HG03159 (cell line): ENCODE data around the gene TMEM256.

Experiments used
- ATAC-seq: cut with Tn5 transposase; IDR thresholded peaks from one replicate; pipeline ENCODE4 v1.9.1; 2021; ENCODE audit warnings: mild to moderate bottlenecking, moderate library complexity; ENCODE audit not compliant: unreplicated experiment

Gene TMEM256

DNA sequence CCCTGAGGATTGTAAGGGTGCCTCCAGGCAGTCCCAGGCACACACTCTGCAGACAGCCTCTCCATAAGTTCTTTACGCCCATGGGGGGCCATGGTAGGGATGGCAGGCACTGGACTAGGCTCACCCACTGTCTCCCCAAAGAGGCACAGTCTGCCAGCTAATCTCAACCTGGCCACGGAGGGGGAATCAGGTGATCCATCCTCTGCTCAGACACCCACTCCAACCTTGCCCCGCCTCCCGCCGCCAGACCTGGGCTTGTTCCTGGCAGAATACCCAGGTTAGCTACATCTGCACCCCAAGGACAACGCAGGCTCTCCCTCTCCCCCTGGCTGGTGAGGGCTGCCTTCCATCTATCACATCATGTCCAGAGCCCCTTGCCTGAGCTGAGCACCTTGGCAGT, 5.0 kb upstream of the TMEM256 start:
- ATAC-seq: no peak

DNA sequence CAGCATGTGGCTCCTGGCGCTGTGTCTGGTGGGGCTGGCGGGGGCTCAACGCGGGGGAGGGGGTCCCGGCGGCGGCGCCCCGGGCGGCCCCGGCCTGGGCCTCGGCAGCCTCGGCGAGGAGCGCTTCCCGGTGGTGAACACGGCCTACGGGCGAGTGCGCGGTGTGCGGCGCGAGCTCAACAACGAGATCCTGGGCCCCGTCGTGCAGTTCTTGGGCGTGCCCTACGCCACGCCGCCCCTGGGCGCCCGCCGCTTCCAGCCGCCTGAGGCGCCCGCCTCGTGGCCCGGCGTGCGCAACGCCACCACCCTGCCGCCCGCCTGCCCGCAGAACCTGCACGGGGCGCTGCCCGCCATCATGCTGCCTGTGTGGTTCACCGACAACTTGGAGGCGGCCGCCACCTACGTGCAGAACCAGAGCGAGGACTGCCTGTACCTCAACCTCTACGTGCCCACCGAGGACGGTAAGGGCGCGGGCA, 4.4 kb upstream of the TMEM256 start:
- no peak for ATAC-seq

DNA sequence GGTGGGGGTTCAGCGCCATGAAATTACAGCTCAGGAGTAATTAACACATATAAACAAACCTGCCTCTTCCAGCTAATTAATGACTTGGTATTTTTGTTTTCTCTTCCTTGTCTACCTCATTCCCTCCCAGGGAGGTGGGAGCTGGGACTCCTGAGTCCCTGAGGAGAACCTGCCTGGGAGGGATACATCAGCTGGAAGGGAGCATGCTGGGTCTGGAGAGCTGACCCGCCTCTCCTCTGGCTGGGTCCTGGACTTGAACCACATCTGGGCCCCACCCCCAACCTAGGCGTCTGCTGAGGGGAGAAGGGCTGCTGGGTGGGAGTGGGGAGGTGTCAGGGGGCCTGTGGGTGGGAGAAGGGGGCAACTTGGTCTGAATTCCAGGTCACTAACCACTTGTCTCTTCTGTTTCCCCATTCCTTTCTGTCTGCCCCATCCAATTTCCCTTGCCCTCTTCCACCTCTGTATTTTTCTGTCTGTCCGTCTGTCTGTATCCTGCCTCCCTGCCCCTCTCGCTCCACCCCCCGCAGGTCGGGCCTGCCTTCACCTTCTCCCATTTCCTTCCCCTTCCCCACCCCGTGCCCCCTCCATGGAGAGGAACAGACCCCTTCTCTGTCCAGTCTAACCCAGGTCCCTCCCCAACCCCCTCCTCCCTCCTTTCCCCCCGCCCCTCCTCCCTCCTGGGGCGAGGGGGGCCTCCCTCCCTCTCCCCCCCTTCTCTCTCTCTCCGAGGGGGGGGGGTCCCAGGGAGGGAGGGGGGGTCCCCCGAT, 3.8 kb upstream of the TMEM256 start, which contains the start of gene NLGN2:
NLGN2 (plus strand) TSS at position 361 of the 767 bp plus-strand sequence. CDS start 411 bp downstream, outside the sequence.
- no peak for ATAC-seq

DNA sequence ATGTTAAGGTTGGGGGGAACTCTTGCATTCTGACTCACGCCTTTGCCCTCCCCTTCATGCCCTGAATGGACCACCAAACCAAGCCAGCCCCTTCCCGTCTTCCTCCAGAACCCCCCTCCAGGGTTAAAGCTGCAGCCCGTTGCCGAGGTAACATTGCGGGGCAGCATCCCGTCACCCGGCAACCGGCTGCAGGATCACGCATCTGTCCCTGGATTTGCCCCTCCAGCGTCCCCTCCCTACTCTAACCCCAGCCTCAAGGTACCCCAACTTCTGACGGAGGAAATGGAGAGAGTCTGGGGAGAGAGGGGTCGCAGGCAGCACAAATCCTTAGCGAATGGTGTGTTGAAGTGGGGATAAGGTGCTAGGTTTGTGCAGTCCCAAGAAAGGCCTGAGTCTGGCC, 3.2 kb upstream of the TMEM256 start:
- ATAC-seq: no peak

DNA sequence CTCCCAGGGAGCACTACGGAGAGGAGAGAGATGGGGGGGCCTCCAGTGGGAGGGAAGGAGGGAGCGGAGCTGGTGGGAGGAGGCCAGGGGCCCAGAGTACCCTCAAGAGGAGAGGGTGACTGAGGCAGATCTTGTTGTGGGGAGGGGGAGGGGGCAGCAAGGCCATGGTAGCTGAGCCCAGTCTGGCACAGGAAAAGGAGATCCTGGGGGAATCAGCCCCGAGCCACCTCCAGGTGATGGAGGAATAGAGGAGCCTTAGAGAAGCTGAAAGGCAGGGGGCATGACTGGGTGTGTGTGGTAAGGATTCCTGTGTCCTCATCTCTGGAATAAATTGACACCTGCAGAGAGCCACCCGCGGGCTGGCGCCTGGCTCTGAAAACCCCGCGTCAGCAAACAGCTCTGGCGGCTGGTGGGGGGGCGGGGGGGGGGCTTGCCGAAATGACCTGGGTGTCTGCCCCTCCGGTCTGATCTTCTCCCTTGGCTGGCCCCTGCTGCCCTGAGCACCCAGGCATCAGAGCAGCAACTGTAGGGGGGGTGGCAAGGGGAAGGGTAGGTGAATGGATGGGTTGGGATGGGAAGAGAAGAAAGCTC, 2.4 kb upstream of the TMEM256 start:
- ATAC-seq: no peak

DNA sequence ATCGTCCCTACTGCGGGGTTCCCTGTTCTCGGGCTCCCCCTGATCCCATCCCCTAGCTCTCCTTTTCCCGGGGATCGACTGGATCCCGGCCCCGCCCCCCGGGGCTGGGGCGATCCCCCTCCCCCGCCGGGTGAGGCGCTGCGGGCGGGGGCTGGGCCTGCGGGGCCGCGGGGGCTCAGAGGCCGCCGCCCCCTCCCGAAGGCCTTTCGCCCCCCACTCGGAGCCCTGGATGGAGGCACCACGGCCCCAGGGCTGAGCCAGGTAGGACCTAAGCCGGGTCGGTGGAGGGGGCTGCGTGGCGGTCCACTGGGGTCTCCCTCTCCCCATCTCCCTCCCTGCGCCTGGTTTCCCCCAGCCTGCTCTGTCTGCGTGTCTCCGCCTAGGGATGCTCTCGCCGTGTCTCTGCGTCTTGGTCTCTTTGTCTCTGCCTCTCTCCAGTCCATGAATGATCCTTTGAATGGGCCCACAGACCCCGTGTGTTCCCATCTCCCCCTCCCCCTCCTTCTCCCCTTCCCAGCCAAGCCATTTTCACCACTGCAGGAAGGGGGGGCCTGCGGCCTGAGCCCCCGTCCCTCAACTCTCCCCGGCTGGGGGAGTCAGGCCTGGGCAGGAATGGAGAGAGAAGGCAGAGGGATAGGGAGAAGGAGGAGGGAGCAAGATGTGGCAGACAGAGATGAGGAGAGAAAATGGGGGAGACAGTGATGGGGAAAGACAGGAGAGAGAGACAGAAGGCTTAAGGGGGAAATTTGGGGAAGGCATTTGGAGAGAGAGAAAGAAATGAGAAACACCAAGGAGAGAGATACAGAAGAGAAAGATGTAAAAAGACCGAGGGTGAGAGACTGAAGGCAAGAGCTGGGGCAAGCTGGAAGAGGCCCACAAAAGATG, 1.7 kb upstream of the TMEM256 start:
- ATAC-seq: no peak

DNA sequence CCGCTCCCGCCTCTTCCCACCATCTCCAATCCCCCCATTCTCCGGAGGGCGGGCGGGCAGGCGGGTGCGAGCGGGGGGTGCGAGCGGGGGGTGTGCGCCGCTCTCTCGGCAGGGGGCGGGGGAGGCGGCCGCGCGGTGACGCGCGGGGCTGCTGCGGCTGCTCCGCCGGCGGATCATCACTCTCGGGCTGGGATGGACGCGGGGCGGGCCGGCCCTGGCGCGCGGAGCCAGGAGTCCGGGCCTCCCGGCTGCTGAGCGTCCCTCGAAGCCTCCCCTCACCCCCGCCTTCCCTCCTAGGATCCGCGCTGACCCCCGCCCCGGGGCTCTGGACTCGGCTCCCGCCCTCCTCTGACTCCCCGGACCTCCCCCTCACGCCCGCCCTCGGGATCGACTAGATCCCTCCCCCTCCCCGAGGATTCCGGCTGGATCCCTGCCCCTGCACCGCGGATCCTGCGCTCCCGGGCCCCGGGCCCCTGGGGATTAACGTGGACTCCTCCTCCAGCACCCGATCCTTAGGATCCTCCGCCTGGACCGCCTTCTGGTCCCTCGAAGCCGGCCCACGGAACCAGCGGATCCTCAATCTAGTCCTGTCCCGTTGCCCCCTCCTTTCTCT, 946 bp upstream of the TMEM256 start:
- ATAC-seq: peak; percentile 17

DNA sequence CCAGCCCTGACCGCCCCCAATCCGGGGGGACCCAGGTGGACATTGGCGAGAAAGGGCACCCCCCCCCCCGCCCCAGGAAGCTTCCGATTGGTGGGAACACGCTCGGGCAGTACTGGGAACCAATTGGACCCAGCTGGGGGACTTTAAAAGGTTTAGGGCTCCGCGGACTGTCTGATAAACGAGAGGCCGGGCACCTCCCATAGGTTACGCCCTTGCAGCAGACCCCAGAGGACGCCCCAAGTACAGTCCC, 245 bp downstream of the TMEM256 start:
- no peak for ATAC-seq

DNA sequence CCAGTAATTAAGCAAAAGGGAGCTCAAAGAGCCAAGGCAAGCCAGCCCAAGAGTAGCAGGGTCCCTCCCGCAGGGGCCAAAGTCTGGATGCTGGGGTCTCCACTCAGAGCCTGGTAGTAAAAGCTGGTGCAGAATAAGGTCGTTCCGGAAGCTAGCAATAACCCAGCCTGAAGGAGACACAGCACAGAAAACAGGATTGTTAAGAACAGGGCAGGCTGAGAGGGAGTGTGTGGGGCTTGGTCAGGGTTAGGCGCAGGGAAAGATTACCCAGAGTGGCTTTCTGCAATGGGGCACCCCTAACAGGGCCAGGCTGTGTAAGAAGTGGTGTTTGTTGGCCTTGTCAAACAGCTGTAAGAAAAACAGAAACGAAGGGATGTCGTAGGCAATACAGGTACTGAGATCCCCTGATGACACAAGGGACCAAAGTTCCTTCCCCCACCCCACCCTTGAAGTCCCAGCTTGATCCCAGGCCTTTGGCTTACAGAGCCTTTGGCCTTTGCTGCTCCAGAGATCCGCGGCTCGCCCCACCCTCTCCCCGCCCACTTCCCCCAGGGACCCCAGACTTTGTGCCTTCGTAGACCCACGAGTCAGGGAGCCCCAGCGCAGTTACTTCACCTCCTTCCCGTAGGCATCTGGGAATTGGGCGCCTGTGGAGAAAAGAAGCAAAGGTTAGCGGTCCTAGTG, 712 bp downstream of the TMEM256 start:
- ATAC-seq: no peak

DNA sequence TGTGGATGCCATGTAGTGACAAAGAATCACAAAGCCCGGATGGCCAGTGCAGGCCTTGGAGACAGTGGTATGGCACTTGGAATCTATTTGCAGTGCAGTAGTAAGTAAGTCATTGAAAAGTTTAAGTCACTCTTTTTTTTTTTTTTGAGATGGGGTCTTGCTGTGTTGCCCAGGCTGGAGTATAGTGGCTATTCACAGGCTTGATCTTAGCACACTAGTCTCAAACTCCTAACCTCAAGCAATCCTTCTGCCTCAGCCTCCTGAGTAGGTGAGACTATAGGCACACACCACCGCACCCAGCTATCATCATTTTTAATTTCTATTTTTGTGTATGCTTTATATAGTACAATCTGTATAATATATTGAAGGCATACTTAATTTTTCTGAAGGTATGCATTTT, 5.3 kb downstream of the TMEM256 start:
- ATAC-seq: no peak

DNA sequence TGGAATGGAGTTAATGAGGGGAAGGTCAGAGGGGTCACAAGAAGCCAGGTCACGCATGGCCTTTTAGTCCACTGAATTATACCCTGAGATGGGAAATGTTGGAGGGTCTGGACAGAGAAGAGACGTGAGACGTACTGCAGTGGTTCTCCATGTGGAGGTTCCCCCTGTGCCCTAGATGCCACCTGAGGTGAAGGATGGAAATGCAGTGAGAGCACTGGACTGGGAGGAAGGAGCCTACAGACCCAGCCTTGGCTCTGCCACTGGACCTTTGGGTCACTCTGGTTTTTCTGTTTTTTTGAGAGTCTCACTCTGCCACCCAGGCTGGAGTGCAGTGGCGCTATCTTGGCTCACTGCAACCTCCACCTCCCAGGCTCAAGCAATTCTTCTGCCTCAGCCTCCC, 7.8 kb downstream of the TMEM256 start:
- ATAC-seq: no peak

DNA sequence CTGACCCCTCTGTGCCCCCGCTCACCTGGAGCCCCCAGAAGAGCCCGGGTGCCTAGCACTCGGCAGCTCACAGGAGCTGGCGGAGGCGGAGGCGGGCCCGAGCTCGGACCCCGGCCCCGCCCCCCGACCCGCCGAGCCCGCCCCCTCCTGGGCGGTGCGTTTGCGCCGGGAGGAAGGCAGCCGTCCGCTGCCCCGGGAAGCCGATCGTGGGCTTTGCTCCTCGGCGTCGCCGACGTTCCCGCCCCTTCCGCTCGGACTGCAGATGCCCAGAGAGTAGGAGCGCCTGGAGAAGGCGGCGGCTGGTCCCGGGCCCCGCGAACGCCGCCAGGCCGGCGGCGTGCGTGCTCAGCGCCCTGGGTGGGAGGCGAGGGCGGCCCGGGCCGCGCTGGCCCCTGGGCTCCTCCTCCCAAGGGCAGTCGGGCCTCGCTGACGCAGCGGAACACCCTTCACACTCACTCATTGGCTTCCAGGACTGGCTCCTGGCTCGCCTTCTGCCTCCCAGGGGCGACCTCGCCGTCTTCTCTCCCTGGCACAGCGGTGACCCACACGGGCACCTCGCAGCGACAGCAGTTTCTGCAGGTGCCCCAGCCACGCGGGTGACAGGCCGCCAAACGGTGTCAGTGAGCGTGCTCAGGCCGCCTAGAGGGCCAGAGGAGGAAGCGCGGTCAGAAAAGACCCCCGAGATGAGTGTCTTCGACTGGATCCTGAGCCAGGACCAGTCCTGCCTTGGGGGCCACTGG, 9.3 kb downstream of the TMEM256 start, which contains the start of gene PLSCR3:
PLSCR3 (minus strand) TSS at position 74 of the 740 bp plus-strand sequence. CDS start 415 bp downstream, outside the sequence.
- ATAC-seq: peak; percentile 69

DNA sequence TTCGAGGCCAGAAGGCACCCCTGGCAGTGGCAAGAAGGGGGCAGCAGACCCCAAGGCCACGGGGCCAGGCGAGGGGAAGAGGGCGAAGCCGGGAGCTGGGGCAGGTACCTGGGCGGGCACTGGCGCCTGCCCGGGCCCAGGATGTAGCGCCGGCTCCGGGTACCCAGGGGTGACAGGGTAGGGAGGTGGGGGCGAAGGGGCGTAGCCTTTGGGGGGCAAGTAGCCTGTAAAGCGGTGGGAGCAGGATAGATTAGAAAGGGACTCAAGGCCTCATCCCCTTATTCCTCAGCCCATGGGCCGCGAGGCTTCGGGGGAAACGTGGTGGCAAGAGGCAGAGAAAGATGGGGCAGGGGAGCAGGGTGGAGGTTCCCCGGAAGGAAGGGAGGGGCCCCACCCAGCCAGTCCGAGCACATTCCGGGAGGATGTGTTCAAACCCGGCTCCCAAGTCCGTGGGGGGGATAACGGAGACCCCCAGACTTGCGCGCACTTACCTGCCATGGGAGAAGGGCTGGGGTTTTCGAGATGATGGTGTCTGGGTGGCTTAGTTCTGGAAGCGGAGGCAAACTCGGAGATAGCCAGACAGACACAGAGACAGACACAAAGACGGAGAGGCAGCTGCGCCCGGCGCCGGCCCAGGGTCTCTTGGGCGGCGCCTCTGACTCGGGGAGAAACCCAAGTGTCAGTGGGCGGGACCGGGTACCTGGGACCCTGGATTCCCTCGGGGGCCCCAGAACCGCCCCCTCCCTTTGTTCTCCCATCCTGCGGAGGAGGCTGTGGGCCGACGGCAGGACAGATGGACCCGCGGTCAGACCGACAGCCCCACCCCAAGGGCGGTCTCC, 10.1 kb downstream of the TMEM256 start:
- ATAC-seq: peak; percentile 36

DNA sequence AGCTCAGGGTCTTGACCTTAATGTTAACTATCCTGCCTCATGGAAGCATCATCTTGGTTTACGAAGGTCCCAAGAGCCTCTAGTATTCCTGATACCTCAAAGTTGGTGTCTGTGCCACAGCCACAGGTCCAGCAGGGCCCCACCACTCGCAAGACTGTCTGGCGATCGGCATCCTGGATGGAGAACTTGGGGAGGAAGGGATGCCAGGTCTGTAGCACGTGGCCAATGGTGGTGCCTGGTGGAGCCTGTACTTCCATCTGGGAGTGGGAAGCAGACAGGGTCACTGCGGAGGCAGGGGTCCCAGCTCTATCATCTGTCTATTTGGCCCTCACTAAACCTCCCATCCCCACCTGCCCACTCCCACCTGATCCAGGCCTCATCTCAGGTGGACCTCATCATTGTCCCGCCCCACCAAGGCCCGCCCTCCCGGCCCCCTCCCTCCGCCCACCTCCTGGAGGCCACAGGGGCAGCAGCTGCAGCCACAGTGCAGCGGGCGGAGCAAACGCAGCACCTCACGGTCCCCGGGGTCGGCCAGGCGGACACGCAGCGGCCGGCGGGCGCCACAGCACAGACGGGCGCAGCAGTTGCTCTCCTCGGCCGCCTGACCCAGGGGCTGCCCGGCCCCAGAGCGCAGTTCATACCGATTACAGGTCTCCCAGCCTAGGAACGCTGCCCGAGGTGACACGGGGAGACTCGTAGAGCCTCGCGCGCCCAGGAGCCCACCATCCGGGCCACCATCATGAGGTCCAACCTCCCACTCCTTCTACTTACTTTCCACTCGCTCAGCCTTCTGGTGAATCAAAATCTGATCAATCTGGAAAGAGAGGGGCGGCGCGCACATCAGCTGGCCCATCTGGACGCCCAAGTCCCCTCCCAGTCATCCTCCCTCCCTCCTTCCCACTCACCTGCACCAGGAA, 10.9 kb downstream of the TMEM256 start:
- ATAC-seq: no peak

DNA sequence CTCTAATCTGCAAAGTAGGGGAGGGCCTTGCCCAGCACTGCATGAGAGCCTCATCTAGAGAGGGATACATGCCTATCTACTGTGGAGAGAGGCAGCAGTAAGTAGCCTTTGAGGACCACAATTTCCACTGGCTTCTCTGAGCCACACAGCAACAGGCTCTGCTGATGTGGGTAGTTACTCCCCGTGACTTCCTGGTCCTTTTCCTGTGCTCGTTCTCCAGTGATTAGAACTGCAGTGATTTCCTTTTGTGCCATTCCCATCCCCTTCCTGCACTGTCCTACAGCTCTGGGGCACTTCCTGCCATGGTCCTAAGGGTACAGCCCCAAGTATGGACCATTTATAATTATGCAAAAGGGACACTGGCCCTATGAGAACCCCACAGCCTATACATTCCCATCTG, 12.6 kb downstream of the TMEM256 start:
- no peak for ATAC-seq

DNA sequence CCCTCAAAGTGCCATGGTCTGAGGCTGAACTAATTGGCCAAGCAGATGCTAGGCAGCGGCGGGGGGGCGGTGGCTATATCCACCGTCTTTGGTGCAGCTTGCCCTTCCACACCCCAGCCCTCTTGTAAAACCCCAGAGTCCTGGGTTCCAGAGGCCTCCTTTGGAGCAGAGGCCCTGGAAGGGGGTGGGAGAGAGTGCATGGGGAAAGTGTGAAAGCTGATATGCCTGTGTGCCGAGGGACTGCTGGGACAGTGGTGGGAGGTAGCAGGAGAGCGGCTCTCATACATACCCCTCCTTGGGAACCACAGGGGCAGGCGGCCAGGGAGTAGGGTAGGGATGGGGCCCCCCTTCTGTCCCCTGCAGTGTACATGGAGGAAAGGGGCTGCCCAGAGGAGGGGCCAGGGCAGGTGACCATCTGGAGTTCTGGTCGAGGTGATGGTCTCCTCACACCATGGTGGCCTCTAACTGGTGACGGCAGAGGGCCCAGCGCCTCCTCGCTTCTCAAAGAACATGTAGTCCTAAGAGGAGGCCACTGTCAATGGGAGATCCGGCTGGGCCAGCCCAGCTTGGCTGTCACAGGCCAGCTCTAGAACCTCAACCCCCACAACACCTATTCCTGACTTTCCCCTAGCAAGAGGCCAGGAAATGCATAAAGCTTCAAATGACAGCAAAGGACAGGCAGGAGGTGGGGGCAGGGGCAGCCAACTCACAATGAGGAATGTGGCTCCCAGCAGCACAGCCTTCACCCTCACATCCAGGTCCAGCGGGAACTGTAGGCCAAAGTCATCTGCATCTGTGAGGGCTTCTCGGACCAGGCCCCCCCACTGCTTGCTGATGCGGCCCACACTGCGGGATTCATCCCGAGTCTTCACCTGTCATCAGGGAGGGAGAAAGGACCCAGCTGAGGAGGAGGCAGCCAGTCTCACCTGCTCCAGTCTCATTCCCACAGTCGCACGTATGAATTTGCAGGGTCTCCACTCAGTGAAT, 13.7 kb downstream of the TMEM256 start:
- no peak for ATAC-seq

DNA sequence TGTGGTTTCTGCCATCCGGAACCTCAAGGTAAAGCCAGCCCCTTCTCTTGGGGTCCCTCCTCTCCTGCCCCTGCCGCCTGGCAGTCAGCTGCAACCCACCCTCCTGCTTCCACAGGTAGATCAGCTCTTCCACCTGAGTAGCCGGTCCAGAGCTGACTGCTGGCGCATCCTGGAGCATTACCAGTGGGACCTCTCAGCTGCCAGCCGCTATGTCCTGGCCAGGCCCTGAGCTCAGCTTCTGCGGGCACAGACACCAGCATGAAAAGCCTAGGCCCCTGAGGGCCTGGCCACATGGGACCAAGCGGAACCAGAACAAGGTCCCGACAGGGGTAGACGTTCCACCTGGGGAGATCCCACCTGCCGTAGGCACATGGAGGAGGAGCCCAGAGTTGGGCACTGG, 15.0 kb downstream of the TMEM256 start:
- ATAC-seq: no peak
